HUES64 (cell line): ENCODE measurements around the gene SCUBE3.

Experiments used
- H3K27ac ChIP-seq: 2 replicates; pipeline ENCODE4 v1.7.0; 2013; ENCODE audit warnings: low read depth, low read length, inconsistent platforms
- H3K27me3 ChIP-seq: 2 replicates; pipeline ENCODE4 v1.6.1; 2013; ENCODE audit warnings: mild to moderate bottlenecking, low read length; ENCODE audit not compliant: insufficient read depth
- H3K36me3 ChIP-seq: 2 replicates; pipeline ENCODE4 v1.6.1; 2013; ENCODE audit warnings: mild to moderate bottlenecking, low read length; ENCODE audit not compliant: insufficient read depth
- H3K4me1 ChIP-seq: 2 replicates; pipeline ENCODE4 v1.6.1; 2013; ENCODE audit warnings: mild to moderate bottlenecking, low read length, moderate library complexity; ENCODE audit not compliant: insufficient read depth
- H3K4me3 ChIP-seq: 2 replicates; pipeline ENCODE4 v1.5.1; 2013; ENCODE audit warnings: mild to moderate bottlenecking, low read length, moderate library complexity
- H3K9ac ChIP-seq: 2 replicates; pipeline ENCODE4 v1.6.1; 2013; ENCODE audit warnings: mild to moderate bottlenecking, low read depth, low read length
- H3K9me3 ChIP-seq: 2 replicates; pipeline ENCODE4 v1.6.1; 2013; ENCODE audit warnings: low read depth, low read length; ENCODE audit not compliant: insufficient read depth
- WGBS: fragments of 150-250, 120-280 bp; methylation state at CpG from one replicate; pipeline ENCODE4 v1.1.7; 2013; ENCODE audit warnings: missing lambda C conversion rate; 5-methylcytosine and 5-hydroxymethylcytosine counted together

SCUBE3 gene

GRCh38 chr6:35213298-35213791, 411 bp upstream of the SCUBE3 start:
- H3K27ac ChIP-seq = no peak overlapping the region
- WGBS = 2% methylated on average over 51 of the region's 51 CpGs
- H3K27me3 ChIP-seq = peaks cover 85% of the 10 kb centered on the region
- H3K36me3 ChIP-seq = no peaks in the 10 kb centered on the region
- peak overlapping the region; percentile 74 for H3K4me3 ChIP-seq
- 0 out of 2 replicates have a peak overlapping the region, but pooled peaks have one; percentile 15 for H3K9ac ChIP-seq
- no peaks in the 10 kb centered on the region for H3K9me3 ChIP-seq
- H3K4me1 ChIP-seq = peaks cover 34% of the 10 kb centered on the region

- Histone ChIP-seq H3K36me3 (no peaks in the 10 kb centered on the region), H3K9me3 (no peaks in the 10 kb centered on the region), H3K27ac (no peak overlapping the region), H3K4me3 (peak overlapping the region; percentile 74), H3K27me3 (peaks cover 82% of the 10 kb centered on the region), H3K4me1 (peaks cover 41% of the 10 kb centered on the region), H3K9ac (peak overlapping the region; percentile 56; the same call in 1 of the 2 replicates)
- WGBS = 6% methylated on average over 13 of the region's 18 CpGs
These were observed 1.3 kb downstream of the SCUBE3 start for GRCh38 chr6:35214869-35215664.

DNA sequence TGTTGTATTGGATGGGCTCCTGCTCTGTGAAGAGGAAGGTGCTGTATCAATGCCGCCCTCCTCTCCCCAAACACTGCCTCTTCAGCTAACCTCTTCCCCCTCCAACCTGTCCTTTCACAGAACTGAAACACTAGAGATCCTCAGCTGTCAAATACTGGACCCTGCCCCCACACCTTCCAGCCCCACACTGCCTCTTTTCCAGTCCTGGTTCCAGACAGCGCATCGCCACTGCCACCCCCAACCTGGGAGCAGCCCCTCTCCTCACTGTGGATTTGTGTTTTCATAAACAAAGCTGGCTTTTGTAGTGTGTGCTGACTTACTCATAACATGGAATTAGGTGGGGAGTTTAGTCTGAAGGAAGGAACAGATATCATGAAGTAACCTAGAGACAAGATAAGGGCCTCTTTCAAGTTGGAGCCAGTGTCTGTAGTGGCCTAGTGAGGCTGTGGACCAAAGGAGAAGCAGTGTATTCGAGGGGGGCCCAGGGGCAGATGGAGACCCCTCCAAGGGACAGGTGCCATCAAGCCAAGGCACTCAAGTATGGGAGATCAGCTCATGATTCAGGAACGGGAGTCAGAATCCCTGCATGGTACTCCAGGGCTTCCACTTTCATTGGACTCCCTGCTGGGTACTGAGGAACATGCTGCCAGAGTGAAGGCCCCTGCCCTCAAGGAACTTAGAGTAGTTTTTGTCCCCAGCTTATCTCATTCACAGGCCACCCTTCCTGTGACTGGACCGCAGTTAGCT, 2.1 kb downstream of the SCUBE3 start:
- Histone ChIP-seq H3K27ac (no peak overlapping the region), H3K27me3 (peaks cover 81% of the 10 kb centered on the region), H3K4me3 (peak overlapping the region; percentile 74), H3K9ac (no peak overlapping the region), H3K9me3 (no peaks in the 10 kb centered on the region), H3K36me3 (no peaks in the 10 kb centered on the region), H3K4me1 (peaks cover 42% of the 10 kb centered on the region)
- WGBS = 75% methylated on average over 6 of the region's 6 CpGs

DNA sequence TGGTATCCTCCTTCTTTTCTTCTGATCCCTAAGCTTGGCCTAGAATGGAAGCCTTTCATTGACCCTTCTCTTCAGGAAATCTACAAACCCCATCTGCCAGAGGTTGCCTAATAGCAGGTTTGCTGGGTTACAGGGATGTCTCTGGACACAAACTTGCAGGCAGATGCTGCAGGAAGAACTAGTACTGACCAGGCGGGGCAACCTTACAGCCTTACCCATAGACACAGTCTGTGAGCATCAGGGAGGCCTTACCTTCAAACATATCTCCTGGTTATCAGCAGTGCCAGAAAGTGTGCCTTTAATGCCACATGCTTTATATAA, 2.6 kb downstream of the SCUBE3 start:
- H3K4me1 ChIP-seq = peaks cover 42% of the 10 kb centered on the region

DNA sequence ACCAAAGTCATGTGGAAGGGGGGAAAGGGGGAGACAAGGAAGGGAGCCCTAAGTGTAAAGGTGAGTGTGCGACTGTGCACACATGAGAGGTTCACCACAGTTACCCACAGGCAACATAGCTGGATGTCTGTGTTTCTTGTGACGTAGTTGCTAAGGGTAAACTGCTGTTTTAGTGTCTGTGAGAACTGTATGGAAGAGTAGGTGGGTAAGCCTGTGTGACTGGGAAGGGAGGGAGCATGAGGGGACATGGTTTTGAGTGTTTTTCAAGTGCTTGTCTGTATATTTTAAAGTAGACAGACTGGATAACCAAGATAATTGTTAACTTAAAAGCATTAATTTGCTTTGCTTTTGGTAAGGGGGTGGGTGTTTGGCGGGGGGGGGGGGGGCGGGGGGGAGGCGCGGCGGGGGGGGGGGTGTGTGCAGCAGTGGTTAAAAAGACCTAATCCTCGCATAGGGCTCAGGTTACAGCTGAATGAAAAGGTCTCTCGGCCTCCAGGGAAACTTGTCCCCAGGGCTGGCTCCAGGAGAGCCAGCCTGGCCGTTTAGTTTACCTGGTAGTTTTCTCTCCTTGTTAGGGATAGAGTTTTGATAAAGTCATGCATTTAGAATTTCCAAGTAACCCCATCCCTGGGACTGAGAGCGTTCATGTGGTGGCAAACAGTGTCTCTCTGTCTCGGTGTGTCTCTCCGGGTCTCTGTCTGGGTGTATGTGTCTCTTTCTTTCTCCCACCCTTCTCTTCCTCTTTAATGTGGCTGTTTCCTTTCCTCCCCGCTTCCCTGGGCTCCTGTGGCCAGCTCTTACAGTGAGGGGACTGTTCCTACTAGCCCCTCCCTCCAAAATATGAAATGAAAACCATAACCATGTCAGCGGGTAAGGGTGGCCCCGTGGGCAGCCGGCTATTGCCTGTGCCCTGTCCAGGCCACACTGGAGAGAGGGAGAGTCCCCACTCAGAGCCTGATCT, 3.4 kb downstream of the SCUBE3 start:
- Histone ChIP-seq H3K27ac (no peak overlapping the region), H3K9ac (no peak overlapping the region), H3K27me3 (peaks cover 78% of the 10 kb centered on the region), H3K4me1 (peaks cover 42% of the 10 kb centered on the region), H3K9me3 (no peaks in the 10 kb centered on the region), H3K4me3 (peak overlapping the region; percentile 27), H3K36me3 (no peaks in the 10 kb centered on the region)
- WGBS = 40% methylated on average over 12 of the region's 17 CpGs

More for the DNA sequence above, 2.6 kb downstream of the SCUBE3 start:
- 91% methylated on average over 1 of the region's 1 CpG for WGBS
- no peak overlapping the region for H3K9ac ChIP-seq
- no peak overlapping the region for H3K27ac ChIP-seq
- H3K4me3 ChIP-seq = no peak overlapping the region
- no peaks in the 10 kb centered on the region for H3K9me3 ChIP-seq
- peaks cover 79% of the 10 kb centered on the region for H3K27me3 ChIP-seq
- no peaks in the 10 kb centered on the region for H3K36me3 ChIP-seq

DNA sequence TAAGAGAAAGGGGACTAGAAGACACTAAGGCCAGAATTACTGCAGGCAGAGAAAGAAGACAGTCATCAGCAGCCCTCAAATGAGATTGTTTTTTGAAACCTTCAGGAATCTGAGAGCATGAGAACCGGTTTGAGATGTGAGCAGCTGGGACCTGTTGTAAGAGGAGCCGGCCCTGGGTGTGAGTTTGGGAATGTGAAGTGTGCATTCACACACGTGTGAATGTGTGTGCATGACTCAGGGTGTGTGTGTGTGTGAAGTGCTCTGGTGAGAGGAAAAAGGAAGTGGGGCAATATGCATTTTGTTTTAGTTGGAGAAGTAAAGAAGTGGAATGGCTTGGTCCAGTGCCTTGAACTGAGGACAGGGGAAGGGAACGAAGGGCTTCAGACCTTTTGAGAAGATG, 4.3 kb downstream of the SCUBE3 start:
- 56% methylated on average over 4 of the region's 4 CpGs for WGBS
- Histone ChIP-seq H3K36me3 (no peaks in the 10 kb centered on the region), H3K27me3 (peaks cover 69% of the 10 kb centered on the region), H3K27ac (no peak overlapping the region), H3K4me1 (peaks cover 40% of the 10 kb centered on the region), H3K9me3 (no peaks in the 10 kb centered on the region), H3K4me3 (no peak overlapping the region), H3K9ac (no peak overlapping the region)

DNA sequence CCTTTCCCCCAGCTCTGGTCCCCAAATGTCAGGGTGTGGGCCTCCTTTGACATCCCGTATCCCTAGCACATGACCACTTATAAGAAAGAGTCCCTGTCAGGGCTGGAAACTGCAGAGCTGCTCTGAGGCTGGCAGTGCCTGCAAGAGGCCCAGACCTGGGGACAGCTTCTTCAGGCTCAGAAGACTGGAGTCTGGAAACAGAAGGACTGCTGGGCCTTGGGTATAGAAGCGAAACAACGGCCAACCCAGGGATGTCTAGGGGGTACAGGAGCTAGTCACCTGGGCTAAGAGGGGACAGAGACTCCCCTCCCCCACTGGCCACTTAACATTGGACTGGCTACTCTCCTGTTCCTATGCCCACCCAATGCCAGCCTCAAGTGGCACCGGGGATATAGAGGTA, 4.7 kb downstream of the SCUBE3 start:
- Histone ChIP-seq H3K4me1 (peaks cover 40% of the 10 kb centered on the region), H3K36me3 (no peaks in the 10 kb centered on the region), H3K27ac (no peak overlapping the region), H3K9me3 (no peaks in the 10 kb centered on the region), H3K27me3 (peaks cover 64% of the 10 kb centered on the region), H3K4me3 (no peak overlapping the region), H3K9ac (no peak overlapping the region)
- 94% methylated on average over 4 of the region's 4 CpGs for WGBS

- Histone ChIP-seq H3K9me3 (no peaks in the 10 kb centered on the region), H3K36me3 (no peaks in the 10 kb centered on the region), H3K4me1 (peaks cover 38% of the 10 kb centered on the region), H3K27me3 (peaks cover 58% of the 10 kb centered on the region), H3K27ac (no peak overlapping the region), H3K9ac (no peak overlapping the region), H3K4me3 (no peak overlapping the region)
- WGBS = 83% methylated on average over 4 of the region's 4 CpGs
These were observed 6.0 kb downstream of the SCUBE3 start for GRCh38 chr6:35219683-35220326.

DNA sequence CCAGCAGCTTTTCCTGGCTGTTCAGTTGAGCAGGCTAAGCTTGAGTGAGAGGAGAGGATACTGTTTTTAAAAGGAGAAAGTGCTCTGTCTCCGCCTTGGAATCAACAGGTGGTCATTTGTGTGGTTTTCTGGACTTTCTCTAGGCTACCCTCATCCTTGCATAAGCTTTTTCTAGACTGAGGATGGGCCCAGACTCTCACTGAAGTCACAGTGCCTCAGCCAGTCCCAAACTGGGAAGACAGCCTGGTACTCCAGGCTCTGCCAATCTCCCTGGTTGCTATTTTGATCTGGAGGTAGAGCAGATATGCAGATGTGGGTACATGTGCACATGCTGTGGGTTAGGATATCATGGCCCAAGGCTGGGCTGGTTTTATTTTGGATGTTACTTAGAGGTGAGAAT, 7.0 kb downstream of the SCUBE3 start:
- no peaks in the 10 kb centered on the region for H3K9me3 ChIP-seq
- H3K9ac ChIP-seq = no peak overlapping the region
- H3K4me3 ChIP-seq = no peak overlapping the region
- no CpG with 5 or more reads among the region's 1 CpG for WGBS
- no peaks in the 10 kb centered on the region for H3K36me3 ChIP-seq
- H3K27me3 ChIP-seq = peaks cover 49% of the 10 kb centered on the region
- H3K27ac ChIP-seq = no peak overlapping the region
- peaks cover 29% of the 10 kb centered on the region for H3K4me1 ChIP-seq

DNA sequence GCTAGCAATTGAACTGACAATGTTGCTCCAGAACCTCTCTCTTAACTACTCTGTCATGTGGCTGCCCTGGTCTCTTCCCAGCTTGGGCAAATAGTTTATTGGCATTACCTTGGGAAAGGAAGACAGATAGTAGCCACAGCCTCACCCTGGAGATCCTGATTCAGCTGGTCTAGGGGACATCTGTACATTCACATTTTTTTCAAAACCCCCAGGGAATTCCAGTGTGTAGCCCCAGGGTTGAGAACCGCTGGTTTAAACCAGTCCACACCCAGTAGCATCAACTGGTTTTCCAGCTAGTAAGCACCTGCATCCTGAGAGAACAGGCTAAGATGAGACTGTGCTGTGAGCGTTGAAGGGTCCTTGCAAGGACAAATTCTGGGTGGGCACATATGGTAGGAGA, 9.6 kb downstream of the SCUBE3 start:
- Histone ChIP-seq H3K4me1 (peaks cover 8% of the 10 kb centered on the region; the same call in 1 of the 2 replicates), H3K27me3 (peaks cover 29% of the 10 kb centered on the region), H3K36me3 (no peaks in the 10 kb centered on the region), H3K27ac (no peak overlapping the region), H3K9me3 (no peaks in the 10 kb centered on the region), H3K4me3 (no peak overlapping the region), H3K9ac (no peak overlapping the region)
- 85% methylated on average over 2 of the region's 2 CpGs for WGBS
